GM13977 (cell line): ENCODE data around the gene IL31.

Source experiments
- DNase-seq: peaks from one replicate; pipeline ENCODE4 v3.0.0; 2012; ENCODE audit warnings: low spot score
- CTCF ChIP-seq: IDR thresholded peaks from 2 replicates; pipeline ENCODE4 v1.5.1; 2012; ENCODE audit warnings: mild to moderate bottlenecking, control low read depth; ENCODE audit not compliant: insufficient read depth; ENCODE audit errors: extremely low read depth, missing control alignments
- in situ Hi-C: fragments of 300-500 bp; cut with MboI; formaldehyde crosslinking; loops from one replicate; pipeline ENCODE4 v1.12.0; 2022; ENCODE audit warnings: low sequenced_read_pairs, low pct_unique_long_range_greater_than_20kb, mixed read lengths, inconsistent platforms; ENCODE audit not compliant: unreplicated experiment

Gene IL31

GRCh38 chr12:122167356-122167925 is 6.6 kb downstream of the IL31 start:
- no peak for TF ChIP-seq CTCF
- DNase-seq: no peak
- in situ Hi-C loops: no loop called here

- in situ Hi-C loops: no loop called here
- peak; percentile 13 for TF ChIP-seq CTCF
- peak; percentile 64 for DNase-seq
Observed at GRCh38 chr12:122166422-122167349, 7.3 kb downstream of the IL31 start.

GRCh38 chr12:122162976-122163375 is 11.0 kb downstream of the IL31 start:
- in situ Hi-C loops: no loop called here
- TF ChIP-seq CTCF: no peak
- no peak for DNase-seq

- in situ Hi-C loops: no loop called here
- DNase-seq: no peak
- no peak for TF ChIP-seq CTCF
Observed at GRCh38 chr12:122161682-122162081, 12.3 kb downstream of the IL31 start.

GRCh38 chr12:122160761-122161160 is 13.3 kb downstream of the IL31 start:
- TF ChIP-seq CTCF: no peak
- DNase-seq: no peak
- in situ Hi-C loops: no loop called here

GRCh38 chr12:122159882-122160281 is 14.1 kb downstream of the IL31 start:
- DNase-seq: no peak
- in situ Hi-C loops: no loop called here
- peak; percentile 24 for TF ChIP-seq CTCF
